Astrocyte of the spinal cord (primary cell): ENCODE measurements around the gene SCAP.

Experiments
- DNase-seq: peaks from one replicate; pipeline ENCODE4 v3.0.0; 2011; ENCODE audit warnings: low read depth, low spot score
- H3K4me3 ChIP-seq: 2 replicates; pipeline ENCODE4 v1.5.1; 2011; ENCODE audit warnings: low read depth, mild to moderate bottlenecking, low read length, moderate library complexity
- CTCF ChIP-seq: IDR thresholded peaks from 2 replicates; pipeline ENCODE4 v1.5.1; 2012; ENCODE audit warnings: low read depth, mild to moderate bottlenecking, low read length, inconsistent platforms
- in situ Hi-C: cut with HindIII; loops from 2 replicates; pipeline ENCODE4 v1.10.0; 2017; ENCODE audit warnings: low sequenced_read_pairs

SCAP gene

GRCh38 chr3:47475570-47476329, at the start of gene SCAP:
SCAP (minus strand) TSS chr3:47475941; CDS start chr3:47442993, 32,948 bp downstream.
- peak within 1 kb of the TSS; percentile 75 for H3K4me3 ChIP-seq
- in situ Hi-C loops, result no loop called here
- TF ChIP-seq CTCF, result peak; percentile 84
- DNase-seq, result peak; percentile 75

- no peak overlapping the region for H3K4me3 ChIP-seq
- in situ Hi-C loops, result no loop called here
- no peak for DNase-seq
- TF ChIP-seq CTCF, result no peak
Observed at GRCh38 chr3:47523310-47524073, 47.8 kb upstream of the SCAP start.

- in situ Hi-C loops, result no loop called here
- DNase-seq, result peak; percentile 87
- H3K4me3 ChIP-seq, result no peak overlapping the region
- TF ChIP-seq CTCF, result peak; percentile 86
Observed at GRCh38 chr3:47522082-47522987, 46.6 kb upstream of the SCAP start.

- in situ Hi-C loops, result no loop called here
- H3K4me3 ChIP-seq, result no peak overlapping the region
- no peak for TF ChIP-seq CTCF
- no peak for DNase-seq
Observed at GRCh38 chr3:47520756-47521155, 45.0 kb upstream of the SCAP start.

GRCh38 chr3:47517937-47518336, 42.2 kb upstream of the SCAP start:
- no peak for TF ChIP-seq CTCF
- no peak overlapping the region for H3K4me3 ChIP-seq
- DNase-seq, result no peak
- in situ Hi-C loops, result no loop called here

GRCh38 chr3:47515864-47516319, 40.2 kb upstream of the SCAP start:
- no peak for TF ChIP-seq CTCF
- in situ Hi-C loops, result no loop called here
- no peak for DNase-seq
- no peak overlapping the region for H3K4me3 ChIP-seq
